Measurements from ENCODE around the gene HS6ST2. TPM values are rescaled to one million over a fixed set of nuclear protein-coding genes. Genes with fewer than 3 reads are reported as not detected.
A peak's percentile ranks its signal among the peaks of the same experiment; 100 is the strongest.

Gene HS6ST2
- total and polyA plus RNA-seq, 4 donors = under 0.01 to 1.4 (median 0.01) TPM; not detected in 1

- TF ChIP-seq, protein P1, sequence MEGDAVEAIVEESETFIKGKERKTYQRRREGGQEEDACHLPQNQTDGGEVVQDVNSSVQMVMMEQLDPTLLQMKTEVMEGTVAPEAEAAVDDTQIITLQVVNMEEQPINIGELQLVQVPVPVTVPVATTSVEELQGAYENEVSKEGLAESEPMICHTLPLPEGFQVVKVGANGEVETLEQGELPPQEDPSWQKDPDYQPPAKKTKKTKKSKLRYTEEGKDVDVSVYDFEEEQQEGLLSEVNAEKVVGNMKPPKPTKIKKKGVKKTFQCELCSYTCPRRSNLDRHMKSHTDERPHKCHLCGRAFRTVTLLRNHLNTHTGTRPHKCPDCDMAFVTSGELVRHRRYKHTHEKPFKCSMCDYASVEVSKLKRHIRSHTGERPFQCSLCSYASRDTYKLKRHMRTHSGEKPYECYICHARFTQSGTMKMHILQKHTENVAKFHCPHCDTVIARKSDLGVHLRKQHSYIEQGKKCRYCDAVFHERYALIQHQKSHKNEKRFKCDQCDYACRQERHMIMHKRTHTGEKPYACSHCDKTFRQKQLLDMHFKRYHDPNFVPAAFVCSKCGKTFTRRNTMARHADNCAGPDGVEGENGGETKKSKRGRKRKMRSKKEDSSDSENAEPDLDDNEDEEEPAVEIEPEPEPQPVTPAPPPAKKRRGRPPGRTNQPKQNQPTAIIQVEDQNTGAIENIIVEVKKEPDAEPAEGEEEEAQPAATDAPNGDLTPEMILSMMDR (IDR thresholded peaks at IDR 0.05; ENCODE audit: low read depth, low read length, missing input control) = peak; percentile 55
- TF ChIP-seq HNF4A (conservative IDR thresholded peaks at IDR 0.05) (peak; percentile 8 to 16), RAD21 (IDR thresholded peaks at IDR 0.05) (peak; percentile 74 to 83)
- TF ChIP-seq, protein P2, sequence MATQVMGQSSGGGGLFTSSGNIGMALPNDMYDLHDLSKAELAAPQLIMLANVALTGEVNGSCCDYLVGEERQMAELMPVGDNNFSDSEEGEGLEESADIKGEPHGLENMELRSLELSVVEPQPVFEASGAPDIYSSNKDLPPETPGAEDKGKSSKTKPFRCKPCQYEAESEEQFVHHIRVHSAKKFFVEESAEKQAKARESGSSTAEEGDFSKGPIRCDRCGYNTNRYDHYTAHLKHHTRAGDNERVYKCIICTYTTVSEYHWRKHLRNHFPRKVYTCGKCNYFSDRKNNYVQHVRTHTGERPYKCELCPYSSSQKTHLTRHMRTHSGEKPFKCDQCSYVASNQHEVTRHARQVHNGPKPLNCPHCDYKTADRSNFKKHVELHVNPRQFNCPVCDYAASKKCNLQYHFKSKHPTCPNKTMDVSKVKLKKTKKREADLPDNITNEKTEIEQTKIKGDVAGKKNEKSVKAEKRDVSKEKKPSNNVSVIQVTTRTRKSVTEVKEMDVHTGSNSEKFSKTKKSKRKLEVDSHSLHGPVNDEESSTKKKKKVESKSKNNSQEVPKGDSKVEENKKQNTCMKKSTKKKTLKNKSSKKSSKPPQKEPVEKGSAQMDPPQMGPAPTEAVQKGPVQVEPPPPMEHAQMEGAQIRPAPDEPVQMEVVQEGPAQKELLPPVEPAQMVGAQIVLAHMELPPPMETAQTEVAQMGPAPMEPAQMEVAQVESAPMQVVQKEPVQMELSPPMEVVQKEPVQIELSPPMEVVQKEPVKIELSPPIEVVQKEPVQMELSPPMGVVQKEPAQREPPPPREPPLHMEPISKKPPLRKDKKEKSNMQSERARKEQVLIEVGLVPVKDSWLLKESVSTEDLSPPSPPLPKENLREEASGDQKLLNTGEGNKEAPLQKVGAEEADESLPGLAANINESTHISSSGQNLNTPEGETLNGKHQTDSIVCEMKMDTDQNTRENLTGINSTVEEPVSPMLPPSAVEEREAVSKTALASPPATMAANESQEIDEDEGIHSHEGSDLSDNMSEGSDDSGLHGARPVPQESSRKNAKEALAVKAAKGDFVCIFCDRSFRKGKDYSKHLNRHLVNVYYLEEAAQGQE (IDR thresholded peaks at IDR 0.05) = no peak
- Histone ChIP-seq H3K9me3 (ENCODE audit: control insufficient read depth in 4 of 4, low read length in 3 of 4) (no peaks in the 10 kb centered on the region), H3K36me3 (ENCODE audit: control insufficient read depth in 4 of 4, insufficient read depth in 3 of 4, low read depth in 1 of 4, low read length in 3 of 4) (no peaks in the 10 kb centered on the region), H3K27me3 (ENCODE audit: control insufficient read depth in 4 of 4, insufficient read depth in 4 of 4, low read length in 3 of 4) (peaks cover 0 to 3% (median 0%) of the 10 kb centered on the region in 4 donors), H3K4me1 (ENCODE audit: control insufficient read depth in 4 of 4, insufficient read depth in 4 of 4, low read length in 3 of 4) (peaks cover 0 to 2% (median 0%) of the 10 kb centered on the region in 4 donors), H3K9ac (ENCODE audit: low read depth in 1 of 2, low read length in 2 of 2) (no peak overlapping the region), H3K27ac (ENCODE audit: low read depth in 1 of 2, low read length in 2 of 2) (no peak overlapping the region), H3K4me3 (ENCODE audit: low read depth in 1 of 3, low read length in 3 of 3) (no peak overlapping the region)
- no peak for DNase-seq (ENCODE audit: low spot score)
- WGBS = 11% methylated on average over 2 of the region's 2 CpGs
Observed at GRCh38 chrX:132592880-132593279, 365.5 kb downstream of the HS6ST2 start.

DNA sequence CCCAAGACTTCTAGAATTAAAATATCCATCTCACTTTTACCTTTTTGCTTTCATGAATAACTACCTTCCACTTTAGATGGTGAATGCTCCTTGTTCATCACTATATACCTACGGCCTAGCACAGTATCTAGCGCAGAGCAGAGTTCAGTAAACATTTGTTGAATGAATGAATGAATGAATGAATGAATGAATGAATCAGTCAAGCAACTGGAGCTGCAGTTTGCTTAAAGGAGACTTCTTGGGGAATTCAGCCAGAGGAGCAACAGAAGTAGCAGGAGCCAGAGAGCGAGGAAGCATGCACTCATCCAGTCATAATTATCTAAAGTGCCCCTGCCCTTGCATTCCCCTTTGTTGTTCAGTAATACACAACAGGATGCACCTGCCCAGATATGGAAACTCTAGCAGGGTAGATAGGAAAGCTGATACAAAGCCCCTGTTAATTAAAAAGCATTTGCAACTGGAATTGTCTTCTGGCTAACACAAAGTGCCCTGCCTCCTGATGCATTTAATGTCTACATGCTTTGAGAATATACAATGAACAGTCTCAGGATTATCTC lies 366.6 kb downstream of the HS6ST2 start:
- no peak overlapping the region for H3K9ac ChIP-seq (ENCODE audit: low read depth in 1 of 2, low read length in 2 of 2)
- TF ChIP-seq HNF4G (IDR thresholded peaks at IDR 0.05) = no peak
- TF ChIP-seq HNF4A (conservative IDR thresholded peaks at IDR 0.05) = no peak
- no peak for TF ChIP-seq RAD21 (IDR thresholded peaks at IDR 0.05)
- TF ChIP-seq EGR1 (IDR thresholded peaks at IDR 0.05; ENCODE audit: low read depth in 2 of 2) = no peak
- no peak for TF ChIP-seq NR2F2 (IDR thresholded peaks at IDR 0.05)
- no peak for TF ChIP-seq MAX (IDR thresholded peaks at IDR 0.05)
- TF ChIP-seq YY1 (IDR thresholded peaks at IDR 0.05) = no peak
- H3K27ac ChIP-seq (ENCODE audit: low read depth in 1 of 2, low read length in 2 of 2) = no peak overlapping the region
- H3K27me3 ChIP-seq (ENCODE audit: control insufficient read depth in 4 of 4, insufficient read depth in 4 of 4, low read length in 3 of 4) = peaks cover 0 to 3% (median 0%) of the 10 kb centered on the region in 4 donors
- H3K36me3 ChIP-seq (ENCODE audit: control insufficient read depth in 4 of 4, insufficient read depth in 3 of 4, low read depth in 1 of 4, low read length in 3 of 4) = no peaks in the 10 kb centered on the region
- peaks cover 0 to 2% (median 0%) of the 10 kb centered on the region in 4 donors for H3K4me1 ChIP-seq (ENCODE audit: control insufficient read depth in 4 of 4, insufficient read depth in 4 of 4, low read length in 3 of 4)
- WGBS = 95% methylated on average over 3 of the region's 3 CpGs
- DNase-seq (ENCODE audit: low spot score) = no peak
- no peak overlapping the region for H3K4me3 ChIP-seq (ENCODE audit: low read depth in 1 of 3, low read length in 3 of 3)
- no peaks in the 10 kb centered on the region for H3K9me3 ChIP-seq (ENCODE audit: control insufficient read depth in 4 of 4, low read length in 3 of 4)

GRCh38 chrX:132590350-132591026 lies 367.9 kb downstream of the HS6ST2 start:
- TF ChIP-seq NR2F2 (IDR thresholded peaks at IDR 0.05) = no peak
- no peak for TF ChIP-seq RAD21 (IDR thresholded peaks at IDR 0.05)
- no peak for TF ChIP-seq HNF4A (conservative IDR thresholded peaks at IDR 0.05)
- TF ChIP-seq RXRA (IDR thresholded peaks at IDR 0.05) = no peak
- no peak for TF ChIP-seq TAF1 (conservative IDR thresholded peaks at IDR 0.05)
- TF ChIP-seq JUND (IDR thresholded peaks at IDR 0.05) = no peak
- TF ChIP-seq HNF4G (IDR thresholded peaks at IDR 0.05) = no peak
- TF ChIP-seq FOXA2 (IDR thresholded peaks at IDR 0.05) = no peak
- 58% methylated on average over 2 of the region's 2 CpGs for WGBS

More at GRCh38 chrX:132590350-132591026, 367.9 kb downstream of the HS6ST2 start:
- no peak overlapping the region for H3K9ac ChIP-seq (ENCODE audit: low read depth in 1 of 2, low read length in 2 of 2)
- no peaks in the 10 kb centered on the region for H3K36me3 ChIP-seq (ENCODE audit: control insufficient read depth in 4 of 4, insufficient read depth in 3 of 4, low read depth in 1 of 4, low read length in 3 of 4)
- no peak overlapping the region for H3K27ac ChIP-seq (ENCODE audit: low read depth in 1 of 2, low read length in 2 of 2)
- no peaks in the 10 kb centered on the region for H3K9me3 ChIP-seq (ENCODE audit: control insufficient read depth in 4 of 4, low read length in 3 of 4)
- peak; percentile 35 for DNase-seq (ENCODE audit: low spot score)
- no peak overlapping the region for H3K4me3 ChIP-seq (ENCODE audit: low read depth in 1 of 3, low read length in 3 of 3)
- H3K4me1 ChIP-seq (ENCODE audit: control insufficient read depth in 4 of 4, insufficient read depth in 4 of 4, low read length in 3 of 4) = peaks cover 0 to 2% (median 0%) of the 10 kb centered on the region in 4 donors
- H3K27me3 ChIP-seq (ENCODE audit: control insufficient read depth in 4 of 4, insufficient read depth in 4 of 4, low read length in 3 of 4) = peaks cover 0 to 3% (median 0%) of the 10 kb centered on the region in 4 donors
